ENCODE measurements around the gene ADAMTSL3.

GRCh38 chr15:84001037-84001436, 347.1 kb downstream of the ADAMTSL3 start:
- TF ChIP-seq, protein P1, sequence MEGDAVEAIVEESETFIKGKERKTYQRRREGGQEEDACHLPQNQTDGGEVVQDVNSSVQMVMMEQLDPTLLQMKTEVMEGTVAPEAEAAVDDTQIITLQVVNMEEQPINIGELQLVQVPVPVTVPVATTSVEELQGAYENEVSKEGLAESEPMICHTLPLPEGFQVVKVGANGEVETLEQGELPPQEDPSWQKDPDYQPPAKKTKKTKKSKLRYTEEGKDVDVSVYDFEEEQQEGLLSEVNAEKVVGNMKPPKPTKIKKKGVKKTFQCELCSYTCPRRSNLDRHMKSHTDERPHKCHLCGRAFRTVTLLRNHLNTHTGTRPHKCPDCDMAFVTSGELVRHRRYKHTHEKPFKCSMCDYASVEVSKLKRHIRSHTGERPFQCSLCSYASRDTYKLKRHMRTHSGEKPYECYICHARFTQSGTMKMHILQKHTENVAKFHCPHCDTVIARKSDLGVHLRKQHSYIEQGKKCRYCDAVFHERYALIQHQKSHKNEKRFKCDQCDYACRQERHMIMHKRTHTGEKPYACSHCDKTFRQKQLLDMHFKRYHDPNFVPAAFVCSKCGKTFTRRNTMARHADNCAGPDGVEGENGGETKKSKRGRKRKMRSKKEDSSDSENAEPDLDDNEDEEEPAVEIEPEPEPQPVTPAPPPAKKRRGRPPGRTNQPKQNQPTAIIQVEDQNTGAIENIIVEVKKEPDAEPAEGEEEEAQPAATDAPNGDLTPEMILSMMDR (IDR thresholded peaks at IDR 0.05): no peak
- no peak for TF ChIP-seq EZH2 (IDR thresholded peaks at IDR 0.05; ENCODE audit: borderline replicate concordance, insufficient read depth, low read depth, low read length, poor library complexity, severe bottlenecking)
